Gastroesophageal sphincter (tissue), 3 donors: ENCODE results near the gene MPC1.

ENCODE experiments used
- POLR2A ChIP-seq, 2 donors: fragments of 450-650 bp; IDR thresholded peaks; one replicate each; pipeline ENCODE4 v1.6.1; 2017; ENCODE audit warnings: antibody characterized with exemption in 2 of 2, mild to moderate bottlenecking in 2 of 2, moderate library complexity in 1 of 2
- POLR2AphosphoS5 ChIP-seq: sonication (generic); formaldehyde crosslinking; IDR thresholded peaks from one replicate; pipeline ENCODE4 v1.6.1; 2017; ENCODE audit warnings: antibody characterized with exemption
- TF ChIP-seq, protein P1 (sequence below), 4 experiments: fragments of 200-600 bp in 2 of 4; fragments of 450-650 bp in 2 of 4; sonication (generic) in 1 of 4; IDR thresholded peaks; one replicate each; pipeline ENCODE4 v1.5.1; 2017 to 2019; ENCODE audit warnings: antibody characterized with exemption in 4 of 4, mild to moderate bottlenecking in 2 of 4, moderate library complexity in 2 of 4

DNA sequence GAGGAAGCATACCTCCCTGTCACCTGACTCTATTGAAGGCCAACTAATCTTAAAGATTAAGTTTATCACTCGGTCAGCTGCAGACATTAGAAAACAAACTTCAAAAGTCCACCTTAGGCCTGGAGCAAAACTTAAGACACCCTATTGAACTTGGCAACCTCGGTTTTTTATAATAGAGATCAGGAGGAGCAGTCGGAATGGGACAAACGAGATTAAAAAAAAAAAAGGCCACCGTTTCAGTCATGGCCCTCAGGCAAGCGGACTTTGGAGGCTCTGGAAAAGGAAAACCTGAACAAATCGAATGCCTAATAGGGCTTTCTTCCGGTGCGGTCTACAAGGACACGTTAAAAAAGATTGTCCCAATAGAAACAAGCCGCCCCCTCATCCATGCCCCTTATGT is 67.3 kb downstream of the MPC1 start:
- TF ChIP-seq, protein P1, sequence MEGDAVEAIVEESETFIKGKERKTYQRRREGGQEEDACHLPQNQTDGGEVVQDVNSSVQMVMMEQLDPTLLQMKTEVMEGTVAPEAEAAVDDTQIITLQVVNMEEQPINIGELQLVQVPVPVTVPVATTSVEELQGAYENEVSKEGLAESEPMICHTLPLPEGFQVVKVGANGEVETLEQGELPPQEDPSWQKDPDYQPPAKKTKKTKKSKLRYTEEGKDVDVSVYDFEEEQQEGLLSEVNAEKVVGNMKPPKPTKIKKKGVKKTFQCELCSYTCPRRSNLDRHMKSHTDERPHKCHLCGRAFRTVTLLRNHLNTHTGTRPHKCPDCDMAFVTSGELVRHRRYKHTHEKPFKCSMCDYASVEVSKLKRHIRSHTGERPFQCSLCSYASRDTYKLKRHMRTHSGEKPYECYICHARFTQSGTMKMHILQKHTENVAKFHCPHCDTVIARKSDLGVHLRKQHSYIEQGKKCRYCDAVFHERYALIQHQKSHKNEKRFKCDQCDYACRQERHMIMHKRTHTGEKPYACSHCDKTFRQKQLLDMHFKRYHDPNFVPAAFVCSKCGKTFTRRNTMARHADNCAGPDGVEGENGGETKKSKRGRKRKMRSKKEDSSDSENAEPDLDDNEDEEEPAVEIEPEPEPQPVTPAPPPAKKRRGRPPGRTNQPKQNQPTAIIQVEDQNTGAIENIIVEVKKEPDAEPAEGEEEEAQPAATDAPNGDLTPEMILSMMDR (IDR thresholded peaks at IDR 0.05) = no peak
- TF ChIP-seq POLR2AphosphoS5 (no peak), POLR2A (IDR thresholded peaks at IDR 0.05) (no peak)
